ENCODE measurements around the gene GPR137B.

Gene GPR137B

GRCh38 chr1:236114076-236114747 lies 28.1 kb upstream of the GPR137B start:
- no peak for DNase-seq

GRCh38 chr1:236117710-236118109 lies 24.6 kb upstream of the GPR137B start:
- DNase-seq: no peak

- no peak for DNase-seq
Measured at GRCh38 chr1:236119943-236120484, 22.3 kb upstream of the GPR137B start.

- DNase-seq: no peak
Measured at GRCh38 chr1:236120721-236121153, 21.6 kb upstream of the GPR137B start.

GRCh38 chr1:236122176-236122575 lies 20.2 kb upstream of the GPR137B start:
- no peak for DNase-seq

GRCh38 chr1:236123563-236123962 lies 18.8 kb upstream of the GPR137B start:
- DNase-seq: no peak

- no peak for DNase-seq
Measured at GRCh38 chr1:236124965-236125364, 17.4 kb upstream of the GPR137B start.

GRCh38 chr1:236127045-236127444 lies 15.3 kb upstream of the GPR137B start:
- DNase-seq: no peak

GRCh38 chr1:236128646-236129178 lies 13.6 kb upstream of the GPR137B start:
- no peak for DNase-seq

- DNase-seq: no peak
Measured at GRCh38 chr1:236129306-236129705, 13.0 kb upstream of the GPR137B start.

- no peak for DNase-seq
Measured at GRCh38 chr1:236130372-236130771, 12.0 kb upstream of the GPR137B start.

- no peak for DNase-seq
Measured at GRCh38 chr1:236131916-236132315, 10.4 kb upstream of the GPR137B start.

- DNase-seq: no peak
Measured at GRCh38 chr1:236132420-236133046, 9.8 kb upstream of the GPR137B start.

- DNase-seq: no peak
Measured at GRCh38 chr1:236133339-236133738, 9.0 kb upstream of the GPR137B start.

- DNase-seq: no peak
Measured at GRCh38 chr1:236133802-236134201, 8.5 kb upstream of the GPR137B start.

- DNase-seq: no peak
Measured at GRCh38 chr1:236137285-236137852, 5.0 kb upstream of the GPR137B start.

- DNase-seq: no peak
Measured at GRCh38 chr1:236139495-236139894, 2.8 kb upstream of the GPR137B start.

GRCh38 chr1:236140705-236141446 lies 1.5 kb upstream of the GPR137B start:
- DNase-seq: no peak

- peak; percentile 32 for DNase-seq
Measured at GRCh38 chr1:236141447-236142252, 689 bp upstream of the GPR137B start.

- DNase-seq: peak; percentile 41
Measured at GRCh38 chr1:236143104-236143948, 987 bp downstream of the GPR137B start.

- no peak for DNase-seq
Measured at GRCh38 chr1:236144033-236144432, 1.7 kb downstream of the GPR137B start.

Data from fibroblast of skin of back (primary cell).